Measurements from ENCODE around the gene PPIB. TPM values are rescaled to one million over a fixed set of nuclear protein-coding genes. Genes with fewer than 3 reads are reported as not detected.

The PPIB gene
- total and polyA plus RNA-seq, 4 donors, result 379 to 768 (median 632) TPM

- TF ChIP-seq CTCF (IDR thresholded peaks at IDR 0.05; ENCODE audit: low read depth, low read length, missing input control), result no peak
These were observed 3.5 kb upstream of the PPIB start (continued) for GRCh38 chr15:64166102-64166890.

- WGBS, result 83% methylated on average over 4 of the region's 4 CpGs
- Histone ChIP-seq H3K27ac (ENCODE audit: low read depth in 1 of 2, low read length in 2 of 2) (peak overlapping the region; percentile 78 to 88), H3K36me3 (ENCODE audit: control insufficient read depth in 4 of 4, insufficient read depth in 3 of 4, low read depth in 1 of 4, low read length in 3 of 4) (peaks cover 8 to 10% (median 9%) of the 10 kb centered on the region in 4 donors), H3K9me3 (ENCODE audit: control insufficient read depth in 4 of 4, low read length in 3 of 4) (no peaks in the 10 kb centered on the region), H3K27me3 (ENCODE audit: control insufficient read depth in 4 of 4, insufficient read depth in 4 of 4, low read length in 3 of 4) (no peaks in the 10 kb centered on the region), H3K4me3 (ENCODE audit: low read depth in 1 of 3, low read length in 3 of 3) (no peak overlapping the region), H3K9ac (ENCODE audit: low read depth in 1 of 2, low read length in 2 of 2) (no peak overlapping the region), H3K4me1 (ENCODE audit: control insufficient read depth in 4 of 4, insufficient read depth in 4 of 4, low read length in 3 of 4) (peaks cover 3 to 33% (median 21%) of the 10 kb centered on the region in 4 donors)
- TF ChIP-seq ATF3 (IDR thresholded peaks at IDR 0.05), result no peak
- TF ChIP-seq MAX (IDR thresholded peaks at IDR 0.05), result no peak
- TF ChIP-seq RXRA (IDR thresholded peaks at IDR 0.05), result no peak
- no peak for TF ChIP-seq GABPA (IDR thresholded peaks at IDR 0.05 in 1 of 2, conservative IDR thresholded peaks at IDR 0.05 in 1 of 2)
- TF ChIP-seq FOXA2 (IDR thresholded peaks at IDR 0.05), result no peak
- TF ChIP-seq HNF4A (conservative IDR thresholded peaks at IDR 0.05), result no peak
- no peak for TF ChIP-seq YY1 (IDR thresholded peaks at IDR 0.05)
- TF ChIP-seq JUND (IDR thresholded peaks at IDR 0.05), result no peak
- no peak for TF ChIP-seq NR2F2 (IDR thresholded peaks at IDR 0.05)
- TF ChIP-seq RAD21 (IDR thresholded peaks at IDR 0.05), result no peak
- TF ChIP-seq FOXA1 (IDR thresholded peaks at IDR 0.05), result no peak
- no peak for TF ChIP-seq EGR1 (IDR thresholded peaks at IDR 0.05; ENCODE audit: low read depth in 2 of 2)
- TF ChIP-seq REST (IDR thresholded peaks at IDR 0.05), result no peak
- no peak for TF ChIP-seq HNF4G (IDR thresholded peaks at IDR 0.05)
- TF ChIP-seq SP1 (IDR thresholded peaks at IDR 0.05), result no peak
- no peak for TF ChIP-seq TAF1 (conservative IDR thresholded peaks at IDR 0.05)
- no peak for TF ChIP-seq ZBTB33 (IDR thresholded peaks at IDR 0.05)
- no peak for TF ChIP-seq CTCF (IDR thresholded peaks at IDR 0.05; ENCODE audit: low read depth, low read length, missing input control)
- DNase-seq (ENCODE audit: low spot score), result no peak
These were observed 1.6 kb upstream of the PPIB start for GRCh38 chr15:64164436-64164835.
